DOHH2 (cell line): Measurements from ENCODE around the gene MYO5A.

ENCODE experiments used
- H3F3A ChIP-seq: fragments of 200-600 bp; sonication (generic), shearing (Covaris generic); 2 replicates; pipeline ENCODE4 v1.6.0; 2016; ENCODE audit warnings: antibody characterized with exemption, mild to moderate bottlenecking; ENCODE audit not compliant: control insufficient read depth, insufficient read depth
- H3K27ac ChIP-seq: fragments of 200-600 bp; sonication (generic); 2 replicates; pipeline ENCODE4 v1.5.1; 2014; ENCODE audit warnings: low read depth, mild to moderate bottlenecking, low read length, moderate library complexity
- H3K27me3 ChIP-seq: fragments of 200-600 bp; sonication (generic); 2 replicates; pipeline ENCODE4 v1.6.1; 2014; ENCODE audit warnings: mild to moderate bottlenecking, low read length, mixed read lengths; ENCODE audit not compliant: control insufficient read depth
- H3K36me3 ChIP-seq: fragments of 200-600 bp; sonication (generic); 2 replicates; pipeline ENCODE4 v1.6.1; 2014; ENCODE audit warnings: mild to moderate bottlenecking, low read length, moderate library complexity, mixed read lengths; ENCODE audit not compliant: control insufficient read depth
- H3K4me1 ChIP-seq: fragments of 200-600 bp; sonication (generic); 2 replicates; pipeline ENCODE4 v1.6.1; 2014; ENCODE audit warnings: mild to moderate bottlenecking, low read length, mixed read lengths; ENCODE audit not compliant: control insufficient read depth
- H3K4me2 ChIP-seq: fragments of 200-600 bp; sonication (generic); 2 replicates; pipeline ENCODE4 v1.6.0; 2014; ENCODE audit warnings: mild to moderate bottlenecking, low read length, moderate library complexity
- H3K4me3 ChIP-seq: fragments of 200-600 bp; sonication (generic); 2 replicates; pipeline ENCODE4 v1.5.1; 2014; ENCODE audit warnings: mild to moderate bottlenecking, low read length, mixed read lengths
- H3K79me2 ChIP-seq: fragments of 200-600 bp; sonication (generic); 2 replicates; pipeline ENCODE4 v1.6.1; 2014; ENCODE audit warnings: mild to moderate bottlenecking, low read length, mixed read lengths; ENCODE audit not compliant: control insufficient read depth
- H3K9me2 ChIP-seq: fragments of 200-600 bp; sonication (generic); replicated peaks from 2 replicates; pipeline ENCODE4 v1.6.1; 2014; ENCODE audit warnings: mild to moderate bottlenecking, low read length, mixed read lengths; ENCODE audit not compliant: control insufficient read depth
- H3K9me3 ChIP-seq: fragments of 200-600 bp; sonication (generic); 2 replicates; pipeline ENCODE4 v1.6.1; 2014; ENCODE audit warnings: antibody characterized with exemption, low read length, mixed read lengths; ENCODE audit not compliant: control insufficient read depth, insufficient read depth
- H4K20me1 ChIP-seq: fragments of 200-600 bp; sonication (generic); 2 replicates; pipeline ENCODE4 v1.6.0; 2014; ENCODE audit warnings: low read depth, mild to moderate bottlenecking, antibody characterized with exemption, low read length, moderate library complexity; ENCODE audit not compliant: control insufficient read depth, insufficient read depth
- CTCF ChIP-seq: fragments of 200-600 bp; sonication (generic); IDR thresholded peaks from one replicate; pipeline ENCODE4 v1.5.1; 2014; ENCODE audit warnings: antibody characterized with exemption, mild to moderate bottlenecking, low read depth, low read length; ENCODE audit not compliant: poor library complexity, severe bottlenecking
- EZH2phosphoT487 ChIP-seq: fragments of 200-600 bp; sonication (generic); IDR thresholded peaks from 2 replicates; pipeline ENCODE4 v1.6.1; 2017; ENCODE audit warnings: borderline replicate concordance, mild to moderate bottlenecking, antibody characterized with exemption, low read length, moderate library complexity, mixed read lengths

MYO5A gene

GRCh38 chr15:52306270-52306669, 222.4 kb downstream of the MYO5A start:
- H3K4me1 ChIP-seq: peaks cover 23% of the 10 kb centered on the region
- no peak overlapping the region for H3K4me2 ChIP-seq
- TF ChIP-seq CTCF (no peak), EZH2phosphoT487 (no peak)
- no peaks in the 10 kb centered on the region for H4K20me1 ChIP-seq
- no peaks in the 10 kb centered on the region for H3K27me3 ChIP-seq
- H3F3A ChIP-seq: no peaks in the 10 kb centered on the region
- H3K9me3 ChIP-seq: no peaks in the 10 kb centered on the region
- H3K4me3 ChIP-seq: no peak overlapping the region
- no peak overlapping the region for H3K27ac ChIP-seq
- H3K36me3 ChIP-seq: no peaks in the 10 kb centered on the region
- H3K9me2 ChIP-seq: no peaks in the 10 kb centered on the region
- H3K79me2 ChIP-seq: no peaks in the 10 kb centered on the region

DNA sequence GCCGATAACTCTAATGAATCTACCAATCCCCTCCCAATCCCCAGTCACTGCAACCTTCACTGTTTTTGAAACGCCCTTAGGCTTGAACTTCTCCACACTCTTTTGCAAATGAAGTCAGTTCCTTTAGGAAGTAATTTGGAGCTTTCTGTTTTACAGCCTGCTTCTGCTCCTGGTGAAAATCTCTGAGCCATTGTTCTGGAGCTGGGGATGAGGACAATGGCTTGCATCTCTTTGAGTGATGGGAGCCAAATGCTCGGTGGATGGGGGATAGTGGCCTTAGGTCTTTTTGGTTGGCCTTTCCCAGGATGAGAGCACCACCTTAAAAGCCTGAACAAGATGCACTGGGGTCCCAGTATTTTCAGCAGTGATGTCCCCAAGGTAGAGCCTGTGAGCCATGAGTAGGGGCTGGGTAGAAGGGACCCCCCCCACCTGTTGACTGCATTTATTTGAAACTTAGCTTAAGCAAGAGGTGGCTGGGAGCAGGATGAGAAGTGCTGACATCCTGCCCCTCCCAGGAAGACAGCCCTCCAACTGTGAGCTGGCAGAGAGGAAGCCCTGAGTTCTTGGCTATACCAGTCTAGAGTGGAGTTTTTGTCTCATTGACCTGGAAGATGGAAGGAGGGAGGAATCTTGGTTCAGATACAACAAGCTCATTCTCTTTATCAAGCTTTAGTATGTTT, 225.4 kb downstream of the MYO5A start:
- Histone ChIP-seq H4K20me1 (no peaks in the 10 kb centered on the region), H3K27ac (no peak overlapping the region), H3K27me3 (peaks cover 5% of the 10 kb centered on the region; the same call in 1 of the 2 replicates), H3K9me3 (no peaks in the 10 kb centered on the region), H3K79me2 (no peaks in the 10 kb centered on the region), H3K4me2 (no peak overlapping the region), H3K4me1 (peaks cover 10% of the 10 kb centered on the region), H3K36me3 (no peaks in the 10 kb centered on the region), H3K4me3 (no peak overlapping the region), H3K9me2 (no peaks in the 10 kb centered on the region), H3F3A (no peaks in the 10 kb centered on the region)
- no peak for TF ChIP-seq EZH2phosphoT487
- TF ChIP-seq CTCF: no peak

GRCh38 chr15:52301265-52301847, 227.3 kb downstream of the MYO5A start:
- H3K27me3 ChIP-seq: peaks cover 11% of the 10 kb centered on the region
- no peaks in the 10 kb centered on the region for H3K79me2 ChIP-seq
- no peaks in the 10 kb centered on the region for H3K36me3 ChIP-seq
- no peaks in the 10 kb centered on the region for H3F3A ChIP-seq
- H3K4me2 ChIP-seq: no peak overlapping the region
- no peaks in the 10 kb centered on the region for H3K4me1 ChIP-seq
- H4K20me1 ChIP-seq: no peaks in the 10 kb centered on the region
- no peaks in the 10 kb centered on the region for H3K9me2 ChIP-seq
- H3K27ac ChIP-seq: no peak overlapping the region
- no peaks in the 10 kb centered on the region for H3K9me3 ChIP-seq
- TF ChIP-seq EZH2phosphoT487 (no peak), CTCF (no peak)
- H3K4me3 ChIP-seq: no peak overlapping the region
